OCI-LY3 (cell line): ENCODE results near the gene CSNK2B.

Experiments used
- H2AFZ ChIP-seq: fragments of 200-600, 300-600 bp; shearing (Covaris generic); 2 replicates; pipeline ENCODE4 v1.6.0; 2014; ENCODE audit warnings: antibody characterized with exemption, low read depth, low read length
- H3K27ac ChIP-seq: fragments of 200-600, 300-600 bp; sonication (generic); 2 replicates; pipeline ENCODE4 v1.5.1; 2014; ENCODE audit warnings: mild to moderate bottlenecking, low read length, moderate library complexity, mixed read lengths
- H3K27me3 ChIP-seq: fragments of 200-600, 300-600 bp; sonication (generic); 2 replicates; pipeline ENCODE4 v1.6.1; 2014; ENCODE audit warnings: low read depth, low read length, mixed read lengths
- H3K36me3 ChIP-seq: fragments of 200-600, 300-600 bp; sonication (generic); replicated peaks from 2 replicates; pipeline ENCODE3; 2014; ENCODE audit warnings: low read depth, low read length, mixed read lengths
- H3K4me1 ChIP-seq: fragments of 300-600, 200-600 bp; sonication (generic); 2 replicates; pipeline ENCODE4 v1.6.1; 2014; ENCODE audit warnings: low read length, mixed read lengths
- H3K4me2 ChIP-seq: fragments of 200-600, 300-600 bp; sonication (generic); 2 replicates; pipeline ENCODE4 v1.6.1; 2014; ENCODE audit warnings: low read length, mixed read lengths
- H3K4me3 ChIP-seq: fragments of 300-600, 200-600 bp; sonication (generic); 2 replicates; pipeline ENCODE4 v1.5.1; 2014; ENCODE audit warnings: antibody characterized with exemption, mild to moderate bottlenecking, low read length, moderate library complexity
- H3K79me2 ChIP-seq: fragments of 300-600, 200-600 bp; shearing (Covaris generic); 2 replicates; pipeline ENCODE4 v1.6.1; 2014; ENCODE audit warnings: mild to moderate bottlenecking, low read length, mixed read lengths
- H3K9ac ChIP-seq: fragments of 300-600, 200-600 bp; shearing (Covaris generic); 2 replicates; pipeline ENCODE4 v1.6.0; 2014; ENCODE audit warnings: mild to moderate bottlenecking, low read length, moderate library complexity
- H3K9me3 ChIP-seq: fragments of 200-600, 300-600 bp; shearing (Covaris generic); 2 replicates; pipeline ENCODE4 v1.6.1; 2014; ENCODE audit warnings: low read length, mixed read lengths; ENCODE audit not compliant: insufficient read depth
- H4K20me1 ChIP-seq: fragments of 200-600, 300-600 bp; sonication (generic); 2 replicates; pipeline ENCODE4 v1.6.1; 2016; ENCODE audit warnings: low read length, mixed read lengths; ENCODE audit not compliant: insufficient read depth
- EZH2phosphoT487 ChIP-seq: fragments of 200-600 bp; shearing (Covaris generic); IDR thresholded peaks from 2 replicates; pipeline ENCODE4 v1.6.1; 2018; ENCODE audit warnings: antibody characterized with exemption, mixed run types, low read depth
- TF ChIP-seq, protein P1 (sequence below): fragments of 200-600, 300-600 bp; sonication (generic); IDR thresholded peaks from 2 replicates; pipeline ENCODE4 v1.5.1; 2014; ENCODE audit warnings: antibody characterized with exemption, low read length, low read depth

The CSNK2B gene

DNA sequence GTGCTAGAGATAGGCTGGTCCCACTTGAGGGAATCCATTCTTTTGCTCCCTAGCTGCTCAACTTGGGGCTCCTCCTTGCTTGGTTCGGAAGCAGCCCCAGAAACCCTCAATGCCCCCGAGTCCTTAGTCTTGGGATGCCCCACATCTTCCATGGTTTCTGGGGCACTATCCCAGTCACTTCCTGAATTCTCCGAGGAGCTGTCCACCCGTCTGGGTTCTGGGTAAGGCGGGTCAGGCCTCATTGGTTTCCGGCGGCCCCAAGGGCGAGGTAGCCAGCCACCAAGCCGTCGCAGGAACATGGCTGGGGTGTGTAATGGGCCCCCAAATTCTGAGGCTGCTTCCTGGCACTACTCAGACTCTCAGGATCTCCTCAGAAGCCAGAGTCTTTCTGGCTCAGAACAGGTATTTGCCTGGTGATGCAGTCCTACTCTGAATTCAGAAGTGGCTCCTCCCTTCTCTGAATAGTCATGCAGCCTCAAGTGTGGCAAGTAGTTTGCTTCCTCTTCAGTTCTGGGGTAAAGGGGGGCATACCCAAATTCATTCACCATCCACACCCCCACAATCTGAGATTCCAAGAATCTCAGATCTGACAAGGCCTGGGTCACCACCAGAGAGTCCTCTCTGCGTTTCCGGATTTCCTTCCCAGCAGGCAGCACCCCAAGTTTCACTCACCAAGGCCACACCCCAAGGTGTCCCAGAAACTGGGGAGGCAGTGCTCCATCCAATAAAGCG, 6.1 kb upstream of the CSNK2B start:
- H3K4me2 ChIP-seq, result peak overlapping the region; percentile 100
- no peak overlapping the region for H2AFZ ChIP-seq
- H3K4me3 ChIP-seq, result peak overlapping the region; percentile 100
- H4K20me1 ChIP-seq, result no peaks in the 10 kb centered on the region
- TF ChIP-seq, protein P1, sequence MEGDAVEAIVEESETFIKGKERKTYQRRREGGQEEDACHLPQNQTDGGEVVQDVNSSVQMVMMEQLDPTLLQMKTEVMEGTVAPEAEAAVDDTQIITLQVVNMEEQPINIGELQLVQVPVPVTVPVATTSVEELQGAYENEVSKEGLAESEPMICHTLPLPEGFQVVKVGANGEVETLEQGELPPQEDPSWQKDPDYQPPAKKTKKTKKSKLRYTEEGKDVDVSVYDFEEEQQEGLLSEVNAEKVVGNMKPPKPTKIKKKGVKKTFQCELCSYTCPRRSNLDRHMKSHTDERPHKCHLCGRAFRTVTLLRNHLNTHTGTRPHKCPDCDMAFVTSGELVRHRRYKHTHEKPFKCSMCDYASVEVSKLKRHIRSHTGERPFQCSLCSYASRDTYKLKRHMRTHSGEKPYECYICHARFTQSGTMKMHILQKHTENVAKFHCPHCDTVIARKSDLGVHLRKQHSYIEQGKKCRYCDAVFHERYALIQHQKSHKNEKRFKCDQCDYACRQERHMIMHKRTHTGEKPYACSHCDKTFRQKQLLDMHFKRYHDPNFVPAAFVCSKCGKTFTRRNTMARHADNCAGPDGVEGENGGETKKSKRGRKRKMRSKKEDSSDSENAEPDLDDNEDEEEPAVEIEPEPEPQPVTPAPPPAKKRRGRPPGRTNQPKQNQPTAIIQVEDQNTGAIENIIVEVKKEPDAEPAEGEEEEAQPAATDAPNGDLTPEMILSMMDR, result no peak
- no peak for TF ChIP-seq EZH2phosphoT487
- peaks cover 17% of the 10 kb centered on the region for H3K36me3 ChIP-seq
- H3K4me1 ChIP-seq, result peaks cover 33% of the 10 kb centered on the region
- peak overlapping the region; percentile 71 for H3K27ac ChIP-seq
- H3K9me3 ChIP-seq, result no peaks in the 10 kb centered on the region
- H3K79me2 ChIP-seq, result peaks cover 34% of the 10 kb centered on the region
- peak overlapping the region; percentile 99 for H3K9ac ChIP-seq
- no peaks in the 10 kb centered on the region for H3K27me3 ChIP-seq

DNA sequence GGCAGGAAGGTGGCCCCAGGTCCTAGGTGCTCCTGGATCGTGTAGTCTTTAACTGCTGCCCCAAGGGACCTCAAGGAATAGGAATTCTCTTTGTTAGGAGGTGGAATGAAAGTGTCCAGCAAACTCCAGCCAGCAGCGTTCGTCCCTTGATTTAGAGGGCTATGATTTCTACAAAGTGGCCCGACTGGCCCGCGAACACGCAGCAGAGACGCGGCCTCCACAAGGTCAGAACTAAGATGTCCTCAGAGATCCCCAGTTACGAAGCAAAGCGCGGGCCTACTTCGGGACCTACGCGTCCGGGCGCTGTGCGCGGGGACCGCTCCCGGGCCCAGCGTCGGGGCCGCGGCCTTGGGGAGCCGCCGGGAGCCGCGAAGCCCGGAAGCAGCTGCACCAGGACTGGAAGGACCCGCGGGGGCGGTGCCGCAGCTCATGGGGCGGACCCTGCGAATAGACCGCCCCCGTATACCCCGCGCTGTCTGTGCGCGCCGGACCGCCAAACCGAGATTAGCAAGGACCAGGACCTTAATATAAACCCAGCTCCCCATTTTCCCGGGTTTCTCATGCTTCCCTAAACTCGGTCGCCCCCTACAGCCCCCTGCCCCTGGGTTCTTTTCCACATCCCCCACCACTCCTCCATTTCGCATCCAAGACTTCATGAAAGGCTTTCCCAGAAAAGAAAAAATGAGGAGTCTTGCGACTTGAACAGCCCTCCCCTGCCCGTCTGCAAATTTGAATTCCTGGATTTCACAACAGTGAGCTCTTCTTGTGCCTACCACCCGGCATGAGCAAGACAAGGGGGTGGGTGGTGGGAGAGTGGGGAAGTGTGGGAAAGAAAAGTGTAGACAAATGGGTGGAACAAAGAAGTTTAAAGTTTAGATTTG, 5.3 kb upstream of the CSNK2B start, which contains the start of gene C6orf47:
TSS of gene C6orf47 (minus strand) at position 398 of the 881 bp plus-strand sequence. CDS start 831 bp downstream, outside the sequence.
- H3K9ac ChIP-seq, result peak within 1 kb of the TSS; percentile 99
- H3K4me2 ChIP-seq, result peak within 1 kb of the TSS; percentile 100
- H2AFZ ChIP-seq, result no peak within 1 kb of the TSS
- TF ChIP-seq, protein P1, result no peak
- no peak for TF ChIP-seq EZH2phosphoT487
- peaks cover 17% of the 10 kb centered on the region for H3K36me3 ChIP-seq
- peaks cover 3% of the 10 kb centered on the region; the same call in 1 of the 2 replicates for H3K9me3 ChIP-seq
- H4K20me1 ChIP-seq, result no peaks in the 10 kb centered on the region
- H3K27me3 ChIP-seq, result no peaks in the 10 kb centered on the region
- peak within 1 kb of the TSS; percentile 71 for H3K27ac ChIP-seq
- H3K4me1 ChIP-seq, result peaks cover 33% of the 10 kb centered on the region
- H3K4me3 ChIP-seq, result peak within 1 kb of the TSS; percentile 100
- H3K79me2 ChIP-seq, result peaks cover 39% of the 10 kb centered on the region

DNA sequence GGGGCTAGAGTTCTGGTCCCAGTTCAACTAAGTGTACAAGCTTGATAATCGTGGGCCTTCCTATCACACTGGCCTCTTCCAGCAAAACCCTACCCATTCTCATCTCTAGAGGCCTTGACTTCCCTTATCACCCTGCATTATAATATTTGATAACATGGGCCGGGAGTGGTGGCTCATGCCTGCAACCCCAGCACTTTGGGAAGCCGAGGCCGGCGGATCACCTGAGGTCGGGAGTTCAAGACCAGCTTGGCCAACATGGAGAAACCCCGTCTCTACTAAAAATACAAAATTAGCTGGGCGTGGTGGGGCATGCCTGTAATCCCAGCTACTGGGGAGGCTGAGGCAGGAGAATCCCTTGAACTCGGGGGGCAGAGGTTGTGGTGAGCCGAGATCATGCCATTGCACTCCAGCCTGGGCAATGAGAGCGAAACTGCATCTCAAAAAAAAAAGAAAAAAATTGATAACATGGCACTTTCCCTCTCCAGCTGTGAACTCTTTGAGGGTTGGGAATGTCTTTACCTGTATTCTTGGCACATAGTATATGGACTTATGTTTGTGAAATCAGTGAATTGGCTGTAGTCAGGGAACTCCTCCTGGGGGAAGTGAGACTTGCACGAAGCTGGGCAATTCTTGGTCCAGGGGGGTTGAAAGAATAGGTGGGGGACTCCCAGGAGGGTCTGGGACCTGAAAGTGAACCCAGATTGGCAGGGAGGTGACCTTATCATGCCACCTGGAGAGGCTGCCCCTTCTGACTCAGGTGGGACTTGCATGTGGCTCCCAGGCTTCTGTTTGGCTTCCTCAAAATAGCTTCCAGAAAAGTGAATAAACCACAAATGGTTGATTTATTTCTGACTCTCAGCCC, 4.4 kb upstream of the CSNK2B start:
- H3K4me3 ChIP-seq, result peak overlapping the region; percentile 100
- peaks cover 33% of the 10 kb centered on the region for H3K4me1 ChIP-seq
- H3K9me3 ChIP-seq, result peaks cover 3% of the 10 kb centered on the region; the same call in 1 of the 2 replicates
- peaks cover 17% of the 10 kb centered on the region for H3K36me3 ChIP-seq
- no peaks in the 10 kb centered on the region for H4K20me1 ChIP-seq
- peak overlapping the region; percentile 48 for H3K27ac ChIP-seq
- H3K4me2 ChIP-seq, result peak overlapping the region; percentile 100
- H3K27me3 ChIP-seq, result no peaks in the 10 kb centered on the region
- peaks cover 45% of the 10 kb centered on the region for H3K79me2 ChIP-seq
- TF ChIP-seq EZH2phosphoT487, result no peak
- TF ChIP-seq, protein P1, result no peak
- H2AFZ ChIP-seq, result no peak overlapping the region
- peak overlapping the region; percentile 99 for H3K9ac ChIP-seq
